GM18520 (cell line): ENCODE data around the gene CFAP43.

ENCODE experiments used
- ATAC-seq: cut with Tn5 transposase; IDR thresholded peaks from one replicate; pipeline ENCODE4 v1.9.1; 2021; ENCODE audit not compliant: unreplicated experiment

CFAP43 gene

GRCh38 chr10:104101902-104102301 lies 130.3 kb downstream of the CFAP43 start:
- ATAC-seq = no peak

GRCh38 chr10:104100795-104101194 lies 131.4 kb downstream of the CFAP43 start:
- no peak for ATAC-seq

- no peak for ATAC-seq
These were observed 132.2 kb downstream of the CFAP43 start for GRCh38 chr10:104099941-104100340.

- ATAC-seq = no peak
These were observed 132.9 kb downstream of the CFAP43 start for GRCh38 chr10:104099269-104099668.

GRCh38 chr10:104098358-104098925 lies 133.7 kb downstream of the CFAP43 start:
- ATAC-seq = no peak

- no peak for ATAC-seq
These were observed 135.5 kb downstream of the CFAP43 start for GRCh38 chr10:104096692-104097091.

- no peak for ATAC-seq
These were observed 139.4 kb downstream of the CFAP43 start for GRCh38 chr10:104092749-104093148.

GRCh38 chr10:104090611-104091010 lies 141.6 kb downstream of the CFAP43 start:
- no peak for ATAC-seq

- ATAC-seq = no peak
These were observed 142.5 kb downstream of the CFAP43 start for GRCh38 chr10:104089621-104090020.

GRCh38 chr10:104088239-104088638 lies 143.9 kb downstream of the CFAP43 start:
- no peak for ATAC-seq

GRCh38 chr10:104085801-104086400 lies 146.3 kb downstream of the CFAP43 start, which contains the start of gene COL17A1:
COL17A1 (minus strand) TSS chr10:104085880; CDS start chr10:104080673, 5,207 bp downstream.
- ATAC-seq = no peak

GRCh38 chr10:104084482-104085142 lies 147.6 kb downstream of the CFAP43 start:
- no peak for ATAC-seq

- ATAC-seq = no peak
These were observed 150.2 kb downstream of the CFAP43 start for GRCh38 chr10:104081998-104082397.

- no peak for ATAC-seq
These were observed 151.4 kb downstream of the CFAP43 start for GRCh38 chr10:104080762-104081161.
